Measurements from ENCODE around the gene FAM110C.

DNA sequence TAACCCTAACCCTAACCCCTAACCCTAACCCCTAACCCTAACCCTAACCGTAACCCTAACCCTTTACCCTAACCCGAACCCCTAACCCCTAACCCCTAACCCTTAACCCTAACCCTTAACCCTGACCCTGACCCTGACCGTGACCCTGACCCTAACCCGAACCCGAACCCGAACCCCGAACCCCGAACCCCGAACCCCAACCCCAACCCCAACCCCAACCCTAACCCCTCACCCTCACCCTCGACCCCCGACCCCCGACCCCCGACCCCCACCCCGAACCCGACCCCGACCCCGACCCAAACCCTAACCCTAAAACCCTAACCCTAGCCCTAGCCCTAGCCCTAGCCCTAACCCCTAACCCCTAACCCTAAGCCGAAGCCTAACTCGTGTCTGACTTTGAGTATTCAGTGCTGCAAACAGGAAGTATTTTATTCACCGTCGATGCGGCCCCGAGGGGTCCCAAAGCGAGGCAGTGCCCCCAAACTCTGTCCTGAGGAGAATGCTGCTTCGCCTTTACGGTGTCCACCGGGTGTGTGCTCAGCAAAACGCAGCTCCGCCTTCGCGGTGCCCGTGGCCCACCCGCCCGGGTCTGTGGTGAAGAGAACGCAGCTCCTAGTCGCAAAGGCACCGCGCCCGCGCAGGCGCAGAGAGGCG, 36.0 kb downstream of the FAM110C start:
- no peak for TF ChIP-seq POLR2A (IDR thresholded peaks at IDR 0.05)
- TF ChIP-seq, protein P1, sequence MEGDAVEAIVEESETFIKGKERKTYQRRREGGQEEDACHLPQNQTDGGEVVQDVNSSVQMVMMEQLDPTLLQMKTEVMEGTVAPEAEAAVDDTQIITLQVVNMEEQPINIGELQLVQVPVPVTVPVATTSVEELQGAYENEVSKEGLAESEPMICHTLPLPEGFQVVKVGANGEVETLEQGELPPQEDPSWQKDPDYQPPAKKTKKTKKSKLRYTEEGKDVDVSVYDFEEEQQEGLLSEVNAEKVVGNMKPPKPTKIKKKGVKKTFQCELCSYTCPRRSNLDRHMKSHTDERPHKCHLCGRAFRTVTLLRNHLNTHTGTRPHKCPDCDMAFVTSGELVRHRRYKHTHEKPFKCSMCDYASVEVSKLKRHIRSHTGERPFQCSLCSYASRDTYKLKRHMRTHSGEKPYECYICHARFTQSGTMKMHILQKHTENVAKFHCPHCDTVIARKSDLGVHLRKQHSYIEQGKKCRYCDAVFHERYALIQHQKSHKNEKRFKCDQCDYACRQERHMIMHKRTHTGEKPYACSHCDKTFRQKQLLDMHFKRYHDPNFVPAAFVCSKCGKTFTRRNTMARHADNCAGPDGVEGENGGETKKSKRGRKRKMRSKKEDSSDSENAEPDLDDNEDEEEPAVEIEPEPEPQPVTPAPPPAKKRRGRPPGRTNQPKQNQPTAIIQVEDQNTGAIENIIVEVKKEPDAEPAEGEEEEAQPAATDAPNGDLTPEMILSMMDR (IDR thresholded peaks at IDR 0.05) = no peak
